GM21619 (cell line): ENCODE measurements around the gene CNTN1.
"Not testable (repeated sequence)": the region's sequence is repeated elsewhere in the genome, so short reads cannot be mapped to it uniquely, and the experiment has no call there.

Experiments
- ATAC-seq: cut with Tn5 transposase; IDR thresholded peaks from one replicate; pipeline ENCODE4 v1.9.1; 2021; ENCODE audit not compliant: unreplicated experiment

The CNTN1 gene

GRCh38 chr12:41023836-41024235, 331.6 kb downstream of the CNTN1 start:
- no peak for ATAC-seq

- ATAC-seq, result no peak
Measured at GRCh38 chr12:41026151-41026550, 333.9 kb downstream of the CNTN1 start.

GRCh38 chr12:41032386-41032785, 340.1 kb downstream of the CNTN1 start:
- ATAC-seq, result no peak

- no peak for ATAC-seq
Measured at GRCh38 chr12:41034686-41035085, 342.4 kb downstream of the CNTN1 start.

GRCh38 chr12:41039461-41039860, 347.2 kb downstream of the CNTN1 start:
- ATAC-seq, result no peak

- ATAC-seq, result no peak
Measured at GRCh38 chr12:41045509-41045908, 353.3 kb downstream of the CNTN1 start.

GRCh38 chr12:41049033-41049432, 356.8 kb downstream of the CNTN1 start:
- no peak for ATAC-seq

- ATAC-seq, result no peak
Measured at GRCh38 chr12:41051954-41052353, 359.7 kb downstream of the CNTN1 start.

GRCh38 chr12:41052441-41052840, 360.2 kb downstream of the CNTN1 start:
- no peak for ATAC-seq

- no peak for ATAC-seq
Measured at GRCh38 chr12:41053046-41053445, 360.8 kb downstream of the CNTN1 start.

- ATAC-seq, result no peak
Measured at GRCh38 chr12:41055875-41056577, 363.8 kb downstream of the CNTN1 start.

GRCh38 chr12:41058266-41058665, 366.0 kb downstream of the CNTN1 start:
- no peak for ATAC-seq

GRCh38 chr12:41061192-41061591, 369.0 kb downstream of the CNTN1 start:
- ATAC-seq, result no peak

- ATAC-seq, result no peak
Measured at GRCh38 chr12:41064411-41064810, 372.2 kb downstream of the CNTN1 start.

GRCh38 chr12:41067941-41068645, 375.9 kb downstream of the CNTN1 start:
- no peak for ATAC-seq

GRCh38 chr12:41073633-41074472, 381.6 kb downstream of the CNTN1 start:
- ATAC-seq, result peak; percentile 82

- peak; percentile 22 for ATAC-seq
Measured at GRCh38 chr12:41074473-41074769, 382.2 kb downstream of the CNTN1 start.

- ATAC-seq, result no peak
Measured at GRCh38 chr12:41076114-41076513, 383.9 kb downstream of the CNTN1 start.

GRCh38 chr12:41081241-41081640, 389.0 kb downstream of the CNTN1 start:
- not testable (repeated sequence) for ATAC-seq

- no peak for ATAC-seq
Measured at GRCh38 chr12:41089438-41089837, 397.2 kb downstream of the CNTN1 start.

- no peak for ATAC-seq
Measured at GRCh38 chr12:41092115-41092514, 399.9 kb downstream of the CNTN1 start.

- no peak for ATAC-seq
Measured at GRCh38 chr12:41096797-41097196, 404.6 kb downstream of the CNTN1 start.
